ENCODE data around the gene UQCC5. TPM values are rescaled to one million over a fixed set of nuclear protein-coding genes. Genes with fewer than 3 reads are reported as not detected.

UQCC5 gene
- total RNA-seq, 1 donor from 2014 or later, result not detected

- no peak for TF ChIP-seq CTCF (IDR thresholded peaks at IDR 0.05)
- Histone ChIP-seq H3K36me3 (peaks cover 80 to 84% of the 10 kb centered on the region in 2 donors), H3K4me1 (peaks cover 0 to 4% of the 10 kb centered on the region in 2 donors), H3K27ac (peak overlapping the region; percentile 7 to 53), H3K9me3 (no peaks in the 10 kb centered on the region), H3K4me3 (no peak overlapping the region), H3K27me3 (no peaks in the 10 kb centered on the region)
- no peak for DNase-seq (ENCODE audit: low spot score in 2 of 2)
- intact Hi-C loops (cut with DNase I), result no loop called here
These were observed 46.1 kb upstream of the UQCC5 start for GRCh38 chr3:52490035-52490938.

DNA sequence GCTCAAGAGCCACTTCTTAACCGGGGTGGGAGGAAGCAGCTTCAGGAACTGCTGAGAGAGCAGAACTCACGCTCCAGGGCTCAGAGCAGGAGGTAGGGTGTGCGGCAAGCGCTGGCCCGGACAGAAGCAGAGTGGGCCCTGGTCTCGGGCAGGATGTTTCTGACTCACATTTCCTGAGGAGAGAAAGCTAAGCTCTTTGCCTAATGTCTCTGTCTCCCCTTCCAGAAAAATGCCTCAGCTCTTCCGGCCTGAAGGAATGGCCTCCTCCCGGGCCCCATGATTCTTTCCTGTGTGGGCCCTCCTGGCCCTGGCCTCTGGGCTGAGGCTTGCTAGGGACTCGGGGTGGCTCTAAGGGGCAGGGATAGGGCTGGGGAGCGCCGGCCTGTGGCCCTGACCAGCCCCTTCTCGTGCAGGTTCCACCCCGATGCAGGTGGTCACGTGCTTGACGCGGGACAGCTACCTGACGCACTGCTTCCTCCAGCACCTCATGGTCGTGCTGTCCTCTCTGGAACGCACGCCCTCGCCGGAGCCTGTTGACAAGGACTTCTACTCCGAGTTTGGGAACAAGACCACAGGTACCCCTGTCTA, 45.4 kb upstream of the UQCC5 start:
- H3K27ac ChIP-seq, result peak overlapping the region; percentile 45 to 58
- peak in 1 of 2 donors; percentile 79 for DNase-seq (ENCODE audit: low spot score in 2 of 2)
- no peak for TF ChIP-seq CTCF (IDR thresholded peaks at IDR 0.05)
- peaks cover 0 to 4% of the 10 kb centered on the region in 2 donors for H3K4me1 ChIP-seq
- peaks cover 72 to 76% of the 10 kb centered on the region in 2 donors for H3K36me3 ChIP-seq
- intact Hi-C loops (cut with DNase I), result no loop called here
- H3K27me3 ChIP-seq, result no peaks in the 10 kb centered on the region
- no peak overlapping the region for H3K4me3 ChIP-seq
- H3K9me3 ChIP-seq, result no peaks in the 10 kb centered on the region

GRCh38 chr3:52492059-52492458, 44.3 kb upstream of the UQCC5 start:
- H3K4me3 ChIP-seq, result no peak overlapping the region
- intact Hi-C loops (cut with DNase I), result no loop called here
- peaks cover 62 to 66% of the 10 kb centered on the region in 2 donors for H3K36me3 ChIP-seq
- TF ChIP-seq CTCF (IDR thresholded peaks at IDR 0.05), result no peak
- H3K4me1 ChIP-seq, result peaks cover 0 to 4% of the 10 kb centered on the region in 2 donors
- H3K9me3 ChIP-seq, result no peaks in the 10 kb centered on the region
- no peak for DNase-seq (ENCODE audit: low spot score in 2 of 2)
- H3K27ac ChIP-seq, result no peak overlapping the region
- H3K27me3 ChIP-seq, result no peaks in the 10 kb centered on the region

GRCh38 chr3:52493232-52494017, 43.0 kb upstream of the UQCC5 start:
- H3K9me3 ChIP-seq, result no peaks in the 10 kb centered on the region
- no peak overlapping the region for H3K4me3 ChIP-seq
- H3K27me3 ChIP-seq, result no peaks in the 10 kb centered on the region
- TF ChIP-seq CTCF (IDR thresholded peaks at IDR 0.05), result no peak
- no peak overlapping the region for H3K27ac ChIP-seq
- DNase-seq (ENCODE audit: low spot score in 2 of 2), result no peak
- H3K36me3 ChIP-seq, result peaks cover 48 to 52% of the 10 kb centered on the region in 2 donors
- intact Hi-C loops (cut with DNase I), result no loop called here
- peaks cover 0 to 4% of the 10 kb centered on the region in 2 donors for H3K4me1 ChIP-seq

DNA sequence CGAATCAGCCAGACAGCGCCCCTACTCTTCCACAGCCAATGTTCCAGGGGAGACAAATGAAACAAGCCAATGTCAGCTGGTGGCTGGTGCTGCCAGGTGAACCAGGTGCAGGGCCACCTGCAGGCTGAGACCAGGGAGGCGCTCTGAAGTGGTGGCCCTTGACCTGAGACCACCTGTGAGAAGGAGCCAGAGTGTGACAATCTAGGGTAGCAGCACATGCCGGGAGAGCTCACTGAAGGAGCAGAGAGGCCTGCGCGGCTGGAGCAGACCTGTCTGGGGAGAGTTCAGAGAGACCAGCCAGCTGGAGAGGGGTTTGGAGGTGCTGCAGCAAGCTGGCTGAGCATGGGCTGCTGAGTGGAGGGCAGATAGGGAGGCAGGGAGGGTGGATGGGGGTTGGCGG, 42.0 kb upstream of the UQCC5 start:
- intact Hi-C loops (cut with DNase I), result no loop called here
- Histone ChIP-seq H3K4me1 (peaks cover 0 to 4% of the 10 kb centered on the region in 2 donors), H3K9me3 (no peaks in the 10 kb centered on the region), H3K27me3 (no peaks in the 10 kb centered on the region), H3K27ac (peak overlapping the region in 1 of 2 donors; percentile 33), H3K4me3 (peak overlapping the region in 1 of 2 donors; percentile 52), H3K36me3 (peaks cover 38 to 42% of the 10 kb centered on the region in 2 donors)
- no peak for DNase-seq (ENCODE audit: low spot score in 2 of 2)
- no peak for TF ChIP-seq CTCF (IDR thresholded peaks at IDR 0.05)
